ENCODE measurements around the gene SCO2. TPM values are rescaled to one million over a fixed set of nuclear protein-coding genes. Genes with fewer than 3 reads are reported as not detected.

SCO2 gene
- total RNA-seq, 2 donors from 2014 or later, result 0.94 TPM; not detected in 1

DNA sequence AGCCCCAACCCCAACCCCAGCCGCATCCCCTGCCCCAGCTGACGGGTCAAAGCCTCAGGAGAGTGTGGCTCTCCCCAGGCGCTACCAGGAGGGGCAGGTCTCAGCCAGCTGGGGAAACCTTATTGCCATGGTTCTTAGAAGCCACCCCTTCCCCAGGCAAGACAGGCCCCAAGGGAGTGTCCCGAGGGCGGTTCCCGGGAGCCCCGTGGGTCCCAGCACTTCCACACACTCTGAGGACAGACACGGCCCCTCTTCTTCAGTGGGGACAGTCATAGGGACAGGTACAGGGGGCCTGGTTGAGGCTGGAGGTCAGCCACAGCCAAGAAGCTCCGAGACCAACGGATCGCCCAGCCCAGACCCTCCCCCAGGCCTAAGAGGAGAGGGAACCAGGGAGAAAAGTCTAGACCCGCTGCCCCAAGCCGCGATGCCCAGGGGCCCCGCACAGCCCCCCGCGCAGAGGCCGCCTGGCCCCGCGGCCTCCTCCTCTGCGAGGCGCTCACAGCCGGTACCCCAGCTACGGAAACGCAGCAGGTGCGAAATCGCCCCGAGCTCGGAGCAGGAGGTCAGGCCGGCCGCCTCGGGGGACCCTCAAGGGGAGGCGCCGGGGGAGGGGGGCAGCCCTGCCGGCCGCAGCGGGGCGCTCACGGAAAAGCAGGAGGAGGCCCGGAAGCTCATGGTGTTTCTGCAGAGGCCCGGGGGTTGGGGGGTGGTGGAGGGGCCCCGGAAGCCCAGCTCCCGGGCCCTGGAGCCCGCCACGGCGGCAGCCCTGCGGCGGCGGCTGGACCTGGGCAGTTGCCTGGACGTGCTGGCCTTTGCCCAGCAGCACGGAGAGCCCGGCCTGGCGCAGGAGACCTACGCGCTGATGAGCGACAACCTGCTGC is 22.9 kb upstream of the SCO2 start:
- DNase-seq (ENCODE audit: low spot score), result no peak
- Histone ChIP-seq H3K9me3 (no peaks in the 10 kb centered on the region), H3K27ac (no peak overlapping the region), H3K4me3 (peak overlapping the region in 1 of 2 donors; percentile 41), H3K36me3 (no peaks in the 10 kb centered on the region), H3K27me3 (peaks cover 8 to 19% of the 10 kb centered on the region in 2 donors), H3K4me1 (peaks cover 0 to 25% of the 10 kb centered on the region in 2 donors)
- TF ChIP-seq, protein P1, sequence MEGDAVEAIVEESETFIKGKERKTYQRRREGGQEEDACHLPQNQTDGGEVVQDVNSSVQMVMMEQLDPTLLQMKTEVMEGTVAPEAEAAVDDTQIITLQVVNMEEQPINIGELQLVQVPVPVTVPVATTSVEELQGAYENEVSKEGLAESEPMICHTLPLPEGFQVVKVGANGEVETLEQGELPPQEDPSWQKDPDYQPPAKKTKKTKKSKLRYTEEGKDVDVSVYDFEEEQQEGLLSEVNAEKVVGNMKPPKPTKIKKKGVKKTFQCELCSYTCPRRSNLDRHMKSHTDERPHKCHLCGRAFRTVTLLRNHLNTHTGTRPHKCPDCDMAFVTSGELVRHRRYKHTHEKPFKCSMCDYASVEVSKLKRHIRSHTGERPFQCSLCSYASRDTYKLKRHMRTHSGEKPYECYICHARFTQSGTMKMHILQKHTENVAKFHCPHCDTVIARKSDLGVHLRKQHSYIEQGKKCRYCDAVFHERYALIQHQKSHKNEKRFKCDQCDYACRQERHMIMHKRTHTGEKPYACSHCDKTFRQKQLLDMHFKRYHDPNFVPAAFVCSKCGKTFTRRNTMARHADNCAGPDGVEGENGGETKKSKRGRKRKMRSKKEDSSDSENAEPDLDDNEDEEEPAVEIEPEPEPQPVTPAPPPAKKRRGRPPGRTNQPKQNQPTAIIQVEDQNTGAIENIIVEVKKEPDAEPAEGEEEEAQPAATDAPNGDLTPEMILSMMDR (IDR thresholded peaks at IDR 0.05), result no peak

DNA sequence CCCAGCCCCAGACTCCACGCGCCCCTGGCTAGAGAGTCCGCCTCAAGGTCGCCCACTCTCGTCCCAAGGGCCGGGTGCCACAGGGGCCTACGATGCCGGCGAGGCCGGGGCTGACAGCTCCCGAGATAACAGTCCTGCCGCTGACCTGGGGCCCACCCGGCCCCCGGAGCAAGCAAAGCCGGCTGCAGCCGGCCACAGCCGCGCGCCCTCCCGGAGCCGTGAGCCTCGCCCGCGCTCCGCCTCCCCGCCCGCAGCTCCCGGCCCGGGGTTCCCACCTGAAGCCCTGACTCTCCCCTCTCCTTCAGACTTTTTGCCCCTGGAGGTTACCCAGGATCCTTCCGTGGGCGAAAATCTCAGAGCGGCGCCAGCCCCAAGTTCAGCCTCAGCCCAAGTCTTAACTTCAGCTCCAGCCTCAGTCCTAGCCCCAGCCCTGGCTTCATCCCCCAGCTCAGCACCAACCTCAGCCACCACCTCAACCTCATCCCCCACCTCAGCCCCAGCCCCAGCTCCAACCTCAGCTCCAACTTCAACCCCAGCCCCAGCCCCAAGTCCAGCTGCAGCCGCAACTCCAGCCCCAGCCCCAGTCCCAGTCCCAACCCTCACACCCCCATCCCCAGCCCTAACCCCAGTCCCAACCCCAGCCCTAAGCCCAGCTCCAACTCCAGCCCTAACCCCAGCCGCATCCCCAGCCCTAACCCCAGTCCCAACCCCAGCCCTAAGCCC is 22.0 kb upstream of the SCO2 start:
- DNase-seq (ENCODE audit: low spot score), result no peak
- Histone ChIP-seq H3K4me3 (no peak overlapping the region), H3K36me3 (no peaks in the 10 kb centered on the region), H3K4me1 (peaks cover 0 to 25% of the 10 kb centered on the region in 2 donors), H3K27me3 (peaks cover 8 to 19% of the 10 kb centered on the region in 2 donors), H3K27ac (no peak overlapping the region), H3K9me3 (no peaks in the 10 kb centered on the region)
- TF ChIP-seq, protein P1 (IDR thresholded peaks at IDR 0.05), result no peak

DNA sequence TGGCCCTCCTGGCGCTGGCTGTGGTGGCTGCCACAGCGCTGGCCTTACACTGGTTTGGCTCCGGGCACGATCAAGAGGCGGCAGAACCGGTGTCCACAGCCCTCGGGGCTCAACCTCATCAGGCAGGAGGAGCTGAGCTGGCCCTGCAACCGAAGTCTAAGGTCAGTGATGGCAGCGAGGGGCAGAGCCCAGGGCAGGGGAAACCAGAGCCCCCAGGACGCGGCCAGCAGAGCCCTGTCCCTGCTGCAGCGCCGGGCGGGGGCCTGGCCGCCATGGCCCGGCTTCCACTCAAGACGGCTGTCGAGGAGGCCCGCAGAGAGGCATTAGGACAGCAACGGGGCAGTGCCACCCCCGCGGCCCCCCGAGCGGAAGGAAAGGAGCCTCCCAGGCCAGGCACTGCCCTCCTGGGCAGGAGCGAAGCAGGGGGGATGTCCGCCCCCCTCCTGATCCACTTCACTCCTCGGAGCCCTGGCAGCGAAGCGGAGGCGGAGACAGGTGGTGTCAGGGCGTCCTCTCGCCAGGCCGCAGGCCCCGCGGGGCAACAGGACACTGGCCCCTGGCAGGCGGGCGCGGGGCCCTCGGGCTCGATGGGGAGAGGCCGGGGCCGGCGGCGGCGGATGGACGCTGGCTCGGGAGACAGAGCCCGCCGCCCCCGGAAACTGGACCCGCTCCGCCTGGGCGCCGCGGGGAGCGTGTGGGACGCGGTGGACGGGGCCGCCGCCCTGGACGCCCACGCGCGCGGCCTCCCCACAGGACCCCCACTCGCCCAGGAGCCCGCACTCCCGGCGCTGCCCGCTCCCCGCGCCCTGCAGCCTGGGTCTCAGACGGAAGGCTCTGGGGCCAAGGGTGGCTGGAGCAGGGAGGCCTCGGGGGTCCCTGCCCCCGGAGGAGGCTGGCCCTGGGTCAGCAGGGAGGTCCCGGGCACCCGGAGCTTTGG is 21.2 kb upstream of the SCO2 start:
- Histone ChIP-seq H3K27me3 (peaks cover 8 to 19% of the 10 kb centered on the region in 2 donors), H3K4me3 (no peak overlapping the region), H3K36me3 (no peaks in the 10 kb centered on the region), H3K27ac (no peak overlapping the region), H3K4me1 (peaks cover 0 to 25% of the 10 kb centered on the region in 2 donors), H3K9me3 (no peaks in the 10 kb centered on the region)
- TF ChIP-seq, protein P1 (IDR thresholded peaks at IDR 0.05), result no peak
- no peak for DNase-seq (ENCODE audit: low spot score)

DNA sequence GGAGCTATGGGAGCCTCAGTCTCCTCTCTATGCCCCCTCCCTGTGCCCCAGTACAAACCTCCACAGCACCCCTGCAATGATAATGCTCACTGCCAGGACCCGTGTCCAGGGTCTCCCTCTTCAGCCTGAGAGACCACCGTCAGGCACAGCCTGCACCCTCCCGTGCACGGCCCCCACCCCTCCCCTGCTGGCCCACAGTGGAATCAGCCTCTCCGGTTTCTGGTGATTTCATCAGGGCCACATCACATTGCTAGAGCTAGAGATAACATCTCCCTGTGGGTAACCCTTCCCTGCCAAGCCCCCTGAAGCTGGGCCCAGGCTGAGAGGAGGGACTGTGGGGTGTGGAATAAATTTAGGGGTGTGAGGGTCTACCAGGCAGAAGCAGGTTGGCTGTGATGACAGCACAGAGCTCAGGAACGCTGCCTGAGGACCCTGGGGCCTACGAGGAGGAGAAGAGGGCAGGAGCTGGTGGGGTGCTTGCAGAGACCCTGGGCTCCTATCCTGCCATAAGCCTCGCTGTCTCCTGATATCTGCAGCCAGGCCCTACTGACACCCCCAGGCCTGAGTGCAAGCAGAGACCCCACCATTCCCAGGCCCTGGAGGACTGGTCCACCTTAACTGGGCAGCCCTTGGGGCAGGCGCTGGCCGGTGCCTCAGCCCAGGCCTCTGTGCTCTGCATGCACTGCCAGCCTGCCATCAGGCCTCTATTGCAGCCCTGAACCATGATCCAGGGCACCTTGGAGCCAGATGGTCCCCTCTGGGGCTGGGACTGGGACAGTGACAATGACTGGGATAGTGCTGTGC is 20.3 kb upstream of the SCO2 start, which contains the start of gene KLHDC7B:
Gene KLHDC7B (plus strand): TSS at position 378 of the 804 bp plus-strand sequence. CDS start 345 bp downstream, at position 723.
- Histone ChIP-seq H3K4me1 (peaks cover 0 to 25% of the 10 kb centered on the region in 2 donors), H3K9me3 (no peaks in the 10 kb centered on the region), H3K27me3 (peaks cover 8 to 19% of the 10 kb centered on the region in 2 donors), H3K36me3 (no peaks in the 10 kb centered on the region), H3K4me3 (no peak within 1 kb of the TSS), H3K27ac (no peak within 1 kb of the TSS)
- no peak for DNase-seq (ENCODE audit: low spot score)
- TF ChIP-seq, protein P1 (IDR thresholded peaks at IDR 0.05), result no peak
